HG03064 (cell line): ENCODE data around the gene PYGO1.
"Not testable (repeated sequence)": the region's sequence is repeated elsewhere in the genome, so short reads cannot be mapped to it uniquely, and the experiment has no call there.

Source experiments
- ATAC-seq: cut with Tn5 transposase; IDR thresholded peaks from one replicate; pipeline ENCODE4 v1.9.1; 2021; ENCODE audit warnings: low read depth; ENCODE audit not compliant: unreplicated experiment

The PYGO1 gene, protein sequence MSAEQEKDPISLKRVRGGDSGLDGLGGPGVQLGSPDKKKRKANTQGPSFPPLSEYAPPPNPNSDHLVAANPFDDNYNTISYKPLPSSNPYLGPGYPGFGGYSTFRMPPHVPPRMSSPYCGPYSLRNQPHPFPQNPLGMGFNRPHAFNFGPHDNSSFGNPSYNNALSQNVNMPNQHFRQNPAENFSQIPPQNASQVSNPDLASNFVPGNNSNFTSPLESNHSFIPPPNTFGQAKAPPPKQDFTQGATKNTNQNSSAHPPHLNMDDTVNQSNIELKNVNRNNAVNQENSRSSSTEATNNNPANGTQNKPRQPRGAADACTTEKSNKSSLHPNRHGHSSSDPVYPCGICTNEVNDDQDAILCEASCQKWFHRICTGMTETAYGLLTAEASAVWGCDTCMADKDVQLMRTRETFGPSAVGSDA

DNA sequence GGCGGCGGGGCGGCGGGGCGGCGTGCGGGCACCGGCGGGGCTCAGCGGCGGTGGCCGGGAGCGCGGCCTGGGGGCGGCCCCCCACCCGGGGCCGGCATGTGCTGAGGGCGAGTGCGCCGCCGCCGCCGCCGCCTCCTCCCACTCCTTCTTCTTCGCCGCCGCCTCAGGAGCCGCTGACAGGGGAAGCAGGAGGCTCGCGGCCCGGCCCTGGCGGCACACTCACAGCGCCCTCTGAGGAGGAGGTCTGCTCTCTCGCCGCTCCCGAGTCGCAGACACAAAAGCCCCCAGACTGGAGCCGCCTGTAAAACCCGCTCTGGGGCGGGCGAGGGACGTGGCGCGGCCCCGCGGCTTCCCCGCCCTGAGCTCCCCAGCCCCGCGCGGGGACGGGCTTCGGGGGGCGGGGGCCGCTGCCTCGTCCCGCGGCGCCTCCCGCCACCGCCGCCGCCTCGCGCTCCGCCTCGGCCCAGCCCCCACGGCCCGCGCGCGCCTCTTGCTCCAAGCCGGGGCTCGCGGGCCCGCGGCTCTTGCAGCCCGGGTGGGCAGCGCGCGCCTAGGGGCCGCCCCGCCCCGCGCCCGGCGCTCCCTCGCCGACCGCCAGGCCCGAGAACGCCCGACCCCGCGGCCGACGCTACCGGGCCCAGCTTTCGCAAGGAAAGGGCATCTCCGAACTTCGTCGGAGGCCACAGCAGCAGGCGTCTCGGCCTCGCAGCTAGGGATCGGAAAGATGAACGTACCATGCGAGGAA is at the start of gene PYGO1:
PYGO1 (minus strand) TSS at position 276 of the 745 bp plus-strand sequence. CDS start 462 bp downstream, outside the sequence.
- ATAC-seq = no peak

DNA sequence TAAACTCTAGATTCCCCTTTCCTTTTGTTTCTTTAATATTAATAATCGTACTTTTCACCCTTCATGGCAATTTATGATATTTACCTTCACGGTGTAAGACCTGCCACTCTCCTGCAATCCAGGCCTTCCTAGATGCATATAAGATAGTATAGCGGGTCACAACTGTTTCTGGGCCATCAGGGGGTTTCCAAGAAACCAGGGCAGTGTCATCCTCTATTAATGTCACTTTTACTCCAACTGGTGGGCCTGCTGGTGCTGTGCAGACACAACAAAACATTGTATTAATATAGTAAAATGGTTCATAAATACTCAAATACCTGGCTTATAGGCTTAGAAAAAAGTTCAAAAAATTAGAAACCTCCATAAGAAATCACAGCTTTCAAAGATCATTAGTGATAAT is 48.9 kb upstream of the PYGO1 start:
- no peak for ATAC-seq

DNA sequence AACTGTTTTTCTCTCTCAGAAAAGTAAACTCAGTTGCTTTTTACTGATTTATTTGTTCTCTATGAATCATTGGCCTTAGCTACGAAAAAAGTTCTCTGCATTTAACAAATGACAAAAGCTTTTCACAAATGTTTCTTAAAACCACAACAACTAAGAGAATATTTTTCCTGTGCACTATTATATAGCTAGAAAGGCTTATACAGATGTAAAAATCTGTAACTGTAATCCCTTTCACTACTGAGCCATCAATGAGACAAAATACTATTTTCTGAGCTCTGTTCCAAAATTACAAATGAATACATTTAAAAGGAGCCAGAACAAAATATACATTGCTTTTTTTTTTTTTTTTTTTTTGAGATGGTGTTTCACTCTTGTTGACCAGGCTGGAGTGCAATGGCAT is 45.6 kb upstream of the PYGO1 start:
- no peak for ATAC-seq

DNA sequence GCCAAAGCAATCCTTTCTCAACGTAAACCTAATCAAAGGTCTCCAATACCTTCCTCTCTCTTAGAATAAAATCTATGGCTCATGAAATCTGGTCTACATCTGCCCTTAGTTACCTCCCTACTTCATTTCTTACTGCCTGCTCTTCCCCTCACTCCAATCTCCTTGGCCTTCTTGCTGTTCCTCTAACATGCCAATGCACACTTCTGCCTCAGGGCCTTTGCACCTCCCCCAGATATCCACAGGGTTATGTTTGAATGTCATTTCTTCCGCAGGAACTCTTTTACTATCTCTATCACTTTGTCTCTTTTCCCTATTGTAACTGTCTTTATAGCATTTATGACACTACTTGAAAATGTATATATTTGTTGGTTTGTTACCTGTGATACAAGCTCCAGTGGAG is 44.3 kb upstream of the PYGO1 start:
- ATAC-seq = no peak

DNA sequence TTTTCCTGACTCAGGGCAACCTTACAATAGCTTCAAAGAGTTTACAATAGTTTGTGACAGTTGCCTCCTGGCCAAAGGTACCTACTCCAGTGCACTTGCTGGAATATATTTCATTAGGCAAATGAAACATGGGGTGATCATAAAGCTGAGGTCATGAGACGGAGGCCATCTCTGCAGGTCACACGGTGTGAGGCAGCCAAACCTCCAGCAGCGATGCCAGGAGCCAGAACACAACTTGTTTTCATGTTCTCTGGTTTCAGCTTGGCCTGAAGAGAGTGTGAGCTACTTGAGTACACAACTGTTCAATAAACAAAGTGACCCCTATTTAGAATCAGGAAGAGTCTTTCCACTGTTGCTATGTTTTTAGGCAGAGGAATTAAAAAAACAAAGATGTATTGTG is 42.7 kb upstream of the PYGO1 start:
- ATAC-seq = no peak

DNA sequence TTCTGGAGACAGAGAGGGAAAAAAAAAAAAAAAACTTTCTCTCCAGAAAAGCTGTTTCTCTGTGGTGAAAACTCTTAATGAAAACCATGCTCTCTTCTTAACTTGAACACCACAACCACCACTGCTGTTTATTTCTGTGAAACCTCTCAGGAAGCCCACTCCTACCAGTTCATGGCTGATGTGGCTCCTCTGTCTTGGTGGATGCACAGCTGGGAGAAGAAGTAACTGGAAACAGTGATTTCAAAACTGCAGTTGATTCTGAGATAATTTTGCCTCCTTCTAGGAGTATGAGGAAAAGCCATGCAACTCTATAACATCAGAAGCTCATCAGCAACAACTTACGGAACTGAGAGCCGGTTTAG is 40.2 kb upstream of the PYGO1 start:
- no peak for ATAC-seq

DNA sequence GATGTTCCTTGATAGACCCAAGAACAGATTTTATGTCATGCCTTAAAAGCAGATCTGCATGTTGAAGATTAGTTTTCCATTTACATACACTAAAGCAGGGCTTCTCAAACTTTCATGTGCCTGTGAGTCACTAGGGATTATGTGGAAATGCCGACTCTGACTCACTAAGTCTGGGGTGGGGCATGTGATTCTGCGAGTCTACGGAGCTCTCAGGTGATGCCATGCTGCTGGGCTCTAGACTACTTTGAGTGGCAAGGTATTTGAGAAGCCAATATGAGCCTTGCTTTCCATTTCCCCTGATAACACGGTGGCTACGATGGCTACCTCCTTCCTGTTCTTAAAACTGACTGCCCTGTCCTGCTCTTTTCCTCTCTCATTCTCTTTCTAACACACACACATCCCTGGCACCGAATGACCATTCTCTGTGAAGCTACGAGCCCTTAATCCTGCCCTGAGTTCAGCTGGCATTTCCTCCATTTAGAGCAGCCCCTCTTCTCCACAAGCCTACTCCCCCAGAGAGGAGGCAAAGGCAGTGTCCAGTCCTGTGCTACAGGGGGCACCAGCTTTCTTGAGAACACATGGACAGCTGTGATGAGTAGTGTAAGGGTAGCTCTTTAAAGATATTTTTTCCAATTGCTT is 39.7 kb upstream of the PYGO1 start:
- no peak for ATAC-seq

DNA sequence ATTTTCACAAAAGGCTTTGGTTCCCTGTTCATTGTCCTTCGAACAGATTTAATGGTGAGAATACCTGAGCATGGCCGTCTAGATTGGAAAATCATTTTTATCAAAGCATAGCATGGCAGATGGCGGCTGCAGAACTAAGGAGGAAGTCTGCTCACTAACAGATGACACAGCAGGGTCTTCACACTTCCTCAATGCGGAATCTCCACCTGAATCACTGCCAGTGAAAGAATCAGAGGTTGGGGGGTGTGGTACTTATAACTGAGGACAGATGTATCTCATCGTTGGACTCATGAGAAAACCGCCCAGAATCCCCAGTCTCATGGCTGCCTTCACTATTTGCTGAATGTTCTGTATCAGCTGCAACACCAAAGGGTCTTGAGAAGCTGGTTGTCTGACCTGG is 31.6 kb upstream of the PYGO1 start:
- no peak for ATAC-seq

DNA sequence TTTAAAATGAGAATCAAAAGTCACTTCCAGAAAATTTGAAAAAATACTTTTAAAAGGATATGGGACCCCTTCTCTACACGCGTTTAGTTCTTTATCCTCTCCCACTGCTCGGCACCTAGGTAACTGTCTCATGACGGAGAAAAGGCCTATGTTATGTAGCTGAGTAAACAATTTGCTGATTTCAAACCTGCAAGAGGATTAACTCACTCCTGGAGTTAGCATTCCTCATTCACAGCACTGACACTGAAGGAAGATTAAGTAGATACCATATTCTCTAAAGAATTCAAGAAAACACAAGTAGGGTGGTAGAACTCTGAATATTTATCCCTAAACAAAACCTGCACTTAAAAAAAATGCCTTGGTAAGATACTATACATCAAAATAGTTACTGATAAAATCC is 30.2 kb upstream of the PYGO1 start:
- ATAC-seq = no peak

DNA sequence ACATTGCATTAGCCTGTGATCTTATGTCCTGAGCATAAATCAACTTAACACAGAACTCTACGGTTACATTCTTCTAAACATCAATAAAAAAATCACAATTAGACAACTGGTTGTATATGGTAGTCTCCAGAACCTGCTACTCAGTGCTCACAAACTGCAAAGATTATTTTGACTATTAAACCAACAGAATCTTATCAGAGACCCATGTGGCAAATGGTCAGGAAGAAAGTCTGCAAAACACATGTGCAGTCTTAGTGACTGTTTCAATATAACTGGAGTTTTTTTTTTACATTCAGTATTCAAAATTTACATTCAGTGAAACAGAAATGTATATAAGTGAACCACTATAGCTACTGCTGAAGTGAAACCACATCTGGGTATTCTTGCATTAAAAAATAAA is 27.3 kb upstream of the PYGO1 start:
- no peak for ATAC-seq

DNA sequence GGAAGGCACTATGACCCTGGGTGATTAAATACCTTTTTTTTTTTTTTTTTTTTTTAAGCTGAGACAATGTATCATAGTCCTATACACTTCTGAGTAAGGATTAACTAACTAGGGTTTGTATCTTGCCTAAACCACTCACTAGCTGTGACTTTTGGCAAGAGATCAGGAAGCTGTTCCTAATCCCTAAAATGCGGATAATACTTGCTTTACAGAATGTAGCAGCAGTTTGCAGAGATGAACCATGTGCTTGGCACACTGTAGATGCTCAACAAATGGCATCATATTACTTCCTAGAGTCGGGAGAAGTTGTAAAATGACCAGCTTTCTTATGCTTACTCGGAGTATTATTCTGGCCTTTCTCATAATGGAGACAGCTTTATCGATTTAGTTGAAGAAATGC is 25.6 kb upstream of the PYGO1 start:
- ATAC-seq = no peak

DNA sequence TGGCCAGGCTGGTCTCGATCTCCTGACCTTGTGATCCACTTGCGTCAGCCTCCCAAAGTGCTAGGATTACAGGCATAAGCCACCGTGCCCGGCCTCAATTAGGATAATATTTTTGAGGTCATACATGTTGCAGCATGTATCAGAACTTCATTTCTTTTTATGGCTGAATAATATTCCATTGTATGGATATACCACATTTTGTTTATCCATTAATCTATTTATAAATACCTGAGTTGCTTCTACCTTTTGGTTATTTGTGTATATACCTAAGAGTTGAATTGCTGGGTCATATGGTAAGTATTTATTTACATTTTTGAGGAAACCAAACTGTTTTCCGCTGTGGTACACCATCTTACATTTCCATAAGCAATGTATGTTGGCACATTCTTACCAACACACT is 18.1 kb upstream of the PYGO1 start:
- no peak for ATAC-seq

DNA sequence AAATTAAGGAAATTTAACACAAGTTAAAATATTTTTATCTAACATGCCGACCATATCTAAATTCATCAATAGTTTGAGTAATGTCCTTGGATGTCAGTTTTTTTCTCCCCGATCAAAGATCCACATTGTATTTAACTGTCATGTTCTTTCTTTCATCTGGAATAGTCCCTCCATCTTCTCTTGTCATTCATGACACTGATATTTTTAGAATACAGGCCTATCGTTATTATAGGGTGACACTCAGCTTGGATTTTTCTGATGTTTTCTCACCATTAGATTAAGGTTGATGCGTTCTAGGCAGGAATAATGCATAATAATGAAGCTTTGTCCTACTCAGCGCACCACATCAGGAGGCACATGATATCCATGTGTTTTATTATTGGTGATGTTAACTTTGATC is 13.2 kb upstream of the PYGO1 start:
- ATAC-seq = no peak

DNA sequence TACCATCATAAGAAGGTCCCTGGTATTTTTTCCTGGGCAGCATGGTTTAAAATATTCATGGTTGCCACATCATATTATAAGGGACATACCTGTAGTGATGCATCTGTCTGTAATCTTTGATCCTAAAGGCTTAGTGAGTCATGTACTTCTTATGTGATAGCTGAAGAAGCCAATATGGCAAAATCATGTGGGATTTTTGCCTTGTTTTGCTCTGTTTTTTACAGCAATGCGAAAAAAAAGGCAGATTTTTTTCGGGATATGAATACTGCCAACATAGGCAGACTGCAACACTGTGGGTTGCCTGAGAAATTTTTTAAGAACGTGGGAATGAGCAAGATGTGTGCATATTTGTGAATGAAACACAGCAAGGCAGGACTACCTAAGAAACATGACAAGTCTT is 11.3 kb upstream of the PYGO1 start:
- no peak for ATAC-seq

DNA sequence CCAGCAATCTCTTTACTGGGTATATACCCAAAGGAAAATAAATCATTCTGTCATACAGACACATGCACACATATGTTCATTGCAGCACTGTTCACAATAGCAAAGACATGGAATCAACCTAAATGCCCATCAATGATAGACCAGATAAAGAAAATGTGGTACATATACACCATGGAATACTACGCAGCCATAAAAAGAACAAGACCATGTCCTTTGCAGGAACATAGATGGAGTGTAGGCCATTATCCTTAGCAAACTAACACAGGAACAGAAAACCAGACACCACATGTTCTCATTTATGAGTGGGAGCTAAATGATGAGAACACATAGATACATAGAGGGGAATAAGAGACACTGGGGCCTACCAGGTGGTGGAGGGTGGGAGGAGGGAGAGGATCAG is 4.9 kb upstream of the PYGO1 start:
- not testable (repeated sequence) for ATAC-seq

DNA sequence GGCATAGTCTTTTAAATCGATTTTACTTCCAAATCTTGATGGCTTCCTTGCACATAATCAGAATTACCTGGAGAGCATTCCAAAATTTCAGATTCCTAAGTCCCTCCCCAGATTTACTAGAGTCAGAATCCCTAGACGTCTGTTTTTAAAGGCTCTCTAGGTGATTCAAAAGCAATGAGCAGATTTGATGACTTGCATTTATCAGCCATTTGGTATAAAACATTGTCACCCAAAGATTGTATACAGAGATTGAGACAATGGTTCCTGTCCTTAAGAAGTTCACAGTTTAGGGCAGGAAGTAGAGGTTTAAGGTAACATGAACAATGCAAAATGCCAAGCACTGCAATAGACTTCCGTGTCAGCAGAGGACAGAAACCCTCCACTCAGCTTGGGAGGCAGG is 2.6 kb upstream of the PYGO1 start:
- ATAC-seq = no peak

DNA sequence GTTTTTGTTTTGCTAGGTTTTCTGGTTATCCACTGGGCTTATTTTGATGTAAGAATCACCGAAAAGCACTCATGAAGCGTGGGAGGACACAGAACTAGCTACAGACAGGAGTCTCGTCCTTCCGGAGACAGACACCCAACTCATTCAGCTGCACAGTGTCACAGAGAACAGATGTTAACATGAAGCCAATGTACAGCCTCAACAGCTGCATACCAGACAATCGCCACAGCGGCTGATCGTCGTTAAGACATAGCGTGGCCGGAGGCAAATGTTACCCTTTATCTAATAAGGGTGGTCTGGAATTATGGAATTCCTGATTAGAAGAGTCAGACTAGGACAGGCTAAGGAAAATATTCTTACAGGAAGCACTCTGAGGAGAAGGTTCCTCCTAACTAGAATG is 1.1 kb upstream of the PYGO1 start:
- no peak for ATAC-seq

DNA sequence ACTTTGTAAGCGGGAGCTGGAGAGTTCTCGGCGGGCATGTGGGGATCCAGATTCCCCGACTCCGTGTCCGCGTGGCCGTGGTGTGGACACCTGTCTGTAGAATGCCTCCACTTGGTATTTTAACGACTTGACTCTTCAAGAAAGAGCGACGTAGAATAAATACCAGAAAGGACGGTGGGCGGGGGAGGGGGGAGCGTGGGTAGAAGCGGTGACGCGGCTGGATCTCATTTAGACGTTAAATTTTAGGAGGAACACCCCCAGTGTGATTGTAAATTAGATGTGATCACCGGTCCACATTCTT is 620 bp upstream of the PYGO1 start:
- no peak for ATAC-seq

DNA sequence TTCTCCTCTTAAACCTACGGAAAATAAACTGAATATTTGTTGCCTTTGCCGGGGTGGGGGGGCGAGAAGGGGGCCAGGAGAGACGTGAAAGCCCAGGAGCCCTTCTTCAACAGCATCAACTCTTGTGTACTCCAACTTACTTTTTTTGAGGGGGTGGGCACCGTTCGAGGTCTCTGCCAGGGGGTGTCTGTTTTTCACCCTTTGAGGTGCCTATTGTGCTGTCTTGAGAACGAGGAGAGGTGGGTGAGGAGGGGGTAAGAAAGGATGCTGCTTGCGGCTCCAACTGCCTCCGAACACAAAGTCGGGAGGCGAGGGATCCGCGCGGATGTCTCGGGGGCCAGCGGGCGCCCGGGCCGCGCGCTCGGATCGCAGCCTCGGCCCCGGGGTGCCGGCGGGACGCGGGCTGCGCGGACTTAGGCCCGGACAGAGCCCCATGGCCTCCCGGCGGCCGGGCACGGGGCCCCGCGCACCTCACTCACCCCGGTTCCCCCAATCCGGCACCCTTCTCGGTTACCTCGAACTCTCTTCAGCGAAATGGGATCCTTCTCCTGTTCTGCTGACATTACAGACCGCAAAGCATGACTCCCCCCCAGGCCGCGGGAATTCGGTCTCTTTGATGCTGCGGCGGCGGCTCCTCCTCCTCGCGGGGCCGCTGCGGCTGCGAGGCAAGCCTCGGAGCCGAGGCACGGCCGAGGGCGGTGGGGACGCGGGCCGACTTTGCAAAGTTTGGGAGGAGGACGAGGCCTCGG is 650 bp downstream of the PYGO1 start:
- no peak for ATAC-seq

DNA sequence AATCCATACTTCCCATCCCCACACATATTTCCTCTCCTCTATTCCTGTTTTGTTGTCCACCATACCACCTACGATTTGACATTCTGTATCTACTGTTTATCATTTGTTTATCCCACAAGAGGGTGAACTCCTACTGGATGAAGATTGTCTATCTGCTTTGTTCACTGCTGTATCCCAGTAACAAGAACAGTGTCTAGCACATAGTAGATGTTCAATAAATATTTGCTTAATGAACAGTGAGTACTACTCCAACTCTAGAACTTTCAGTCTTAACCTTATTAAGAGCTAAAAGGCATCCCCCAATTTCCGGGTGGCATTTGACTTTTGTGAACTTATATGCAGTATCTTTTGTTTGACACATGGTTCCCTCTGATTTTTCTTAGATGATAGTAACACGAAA is 1.3 kb downstream of the PYGO1 start:
- ATAC-seq = no peak

DNA sequence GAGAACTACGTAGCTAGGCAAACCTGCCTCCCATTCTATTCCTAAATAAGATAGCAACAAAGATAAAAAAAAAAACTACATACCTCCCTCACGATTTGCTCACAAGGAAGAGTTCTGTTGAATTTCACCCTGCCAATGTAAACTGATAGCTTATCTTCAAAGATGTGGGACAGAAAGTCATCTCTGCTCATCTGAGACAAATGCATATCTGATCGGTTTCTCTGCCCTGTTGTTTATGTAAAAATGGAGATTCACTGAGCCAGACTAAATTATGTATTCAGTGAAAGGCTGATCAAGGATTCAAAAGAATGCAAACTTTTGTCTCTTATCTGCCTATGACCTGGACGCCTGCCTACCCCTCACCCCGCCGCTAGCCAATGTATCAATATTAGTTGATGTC is 11.2 kb downstream of the PYGO1 start:
- ATAC-seq = no peak
